GM21737 (cell line): ENCODE data around the gene CNOT11.
A peak's percentile ranks its signal among the peaks of the same experiment; 100 is the strongest.

Experiments
- ATAC-seq: cut with Tn5 transposase; IDR thresholded peaks from one replicate; pipeline ENCODE4 v1.9.1; 2021; ENCODE audit warnings: mild to moderate bottlenecking, moderate library complexity; ENCODE audit not compliant: unreplicated experiment

The CNOT11 gene

DNA sequence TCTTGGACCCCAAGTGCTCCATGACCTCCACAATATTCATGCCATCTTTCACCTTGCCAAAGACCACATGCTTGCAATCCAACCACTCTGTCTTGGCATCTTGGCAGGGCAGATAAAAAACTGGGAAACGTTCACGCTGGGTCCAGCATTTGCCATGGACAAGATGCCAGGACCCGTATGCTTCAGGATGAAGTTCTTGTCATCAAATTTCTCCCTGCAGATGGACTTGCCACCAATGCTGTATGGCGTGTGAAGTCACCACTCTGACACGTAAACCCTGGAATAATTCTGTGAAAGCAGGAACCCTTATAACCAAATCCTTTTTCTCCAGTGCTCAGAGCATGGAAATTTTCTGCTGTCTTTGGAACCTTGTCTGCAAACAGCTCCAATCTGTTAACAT, 21.5 kb downstream of the CNOT11 start:
- ATAC-seq, result no peak

GRCh38 chr2:101277111-101277510, 24.4 kb downstream of the CNOT11 start:
- no peak for ATAC-seq

DNA sequence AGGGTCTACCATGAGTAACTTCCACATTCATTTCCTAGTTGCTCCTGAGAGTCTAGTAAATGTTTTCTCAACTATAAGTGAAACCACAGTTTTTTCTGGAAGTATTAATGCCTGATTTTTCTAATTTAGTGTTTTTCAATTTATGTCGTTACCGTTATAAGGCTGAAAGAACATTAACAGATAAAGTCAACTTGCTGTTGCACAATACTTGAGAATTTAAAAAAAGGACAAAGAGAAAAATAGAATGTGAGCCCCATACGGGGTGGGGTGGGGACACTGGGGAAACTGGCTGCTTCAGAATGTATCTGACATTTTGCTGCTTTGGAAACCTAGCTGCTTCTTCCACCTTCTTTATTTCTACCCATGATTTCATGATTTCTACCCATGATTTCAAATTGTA, 26.2 kb downstream of the CNOT11 start:
- ATAC-seq, result no peak

- ATAC-seq, result no peak
Measured at GRCh38 chr2:101281482-101281881, 28.8 kb downstream of the CNOT11 start.

DNA sequence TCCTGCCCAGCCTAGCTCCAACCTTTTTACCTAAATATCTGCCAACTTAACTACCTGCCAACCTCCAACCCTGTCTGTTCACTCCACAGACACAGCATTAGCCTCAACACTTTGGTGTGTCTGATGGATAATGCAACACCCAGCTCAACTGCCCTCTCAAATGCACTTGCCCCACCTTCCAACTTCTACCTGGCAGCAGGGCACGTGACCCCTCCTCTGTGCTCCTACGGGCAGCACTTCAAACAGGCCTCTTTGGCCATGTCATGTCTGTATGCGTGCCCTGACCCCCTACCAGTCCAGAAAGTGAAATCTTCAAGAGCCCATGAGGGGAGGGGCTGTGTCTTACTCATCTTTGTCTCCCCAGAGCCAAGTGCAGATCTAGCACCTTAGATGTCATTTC, 30.3 kb downstream of the CNOT11 start:
- ATAC-seq, result no peak

GRCh38 chr2:101286684-101287083, 34.0 kb downstream of the CNOT11 start:
- no peak for ATAC-seq

- ATAC-seq, result no peak
Measured at GRCh38 chr2:101287303-101287702, 34.6 kb downstream of the CNOT11 start.

DNA sequence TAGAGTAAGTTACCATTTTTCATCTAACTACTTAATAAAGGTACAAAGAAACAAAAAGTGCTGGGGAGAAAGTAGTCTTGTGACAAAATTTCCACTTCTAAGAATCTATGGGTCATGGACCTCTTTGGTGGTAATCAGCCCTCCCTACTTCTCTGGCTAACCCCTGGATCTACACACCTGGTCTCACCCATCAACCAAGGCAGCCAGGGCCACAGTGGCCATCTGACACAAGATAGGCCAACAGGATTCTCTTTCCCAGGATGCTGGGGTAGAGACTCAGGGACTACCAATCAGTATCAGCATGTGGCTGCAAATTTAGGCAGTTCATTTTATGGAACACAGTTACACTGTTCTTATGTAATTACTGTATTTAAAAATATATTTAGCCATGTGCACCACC, 38.0 kb downstream of the CNOT11 start:
- ATAC-seq, result no peak

DNA sequence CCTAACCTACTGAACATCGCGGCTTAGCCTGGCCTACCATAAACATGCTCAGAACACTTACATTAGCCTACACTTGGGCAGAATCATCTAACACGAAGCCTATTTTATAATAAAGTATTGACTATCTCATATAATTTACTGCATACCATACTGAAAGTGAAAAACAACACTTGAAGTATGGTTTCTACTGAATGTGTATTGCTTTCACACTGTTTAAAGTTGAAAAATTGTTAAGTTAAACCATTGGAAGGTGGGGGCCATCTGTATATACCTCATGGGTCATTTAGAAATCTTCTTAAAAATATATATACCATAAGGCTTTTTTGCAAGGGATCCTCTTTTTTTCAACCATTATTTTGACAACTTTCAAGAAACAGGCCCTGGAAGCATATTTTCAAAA, 39.3 kb downstream of the CNOT11 start:
- ATAC-seq, result peak; percentile 60

DNA sequence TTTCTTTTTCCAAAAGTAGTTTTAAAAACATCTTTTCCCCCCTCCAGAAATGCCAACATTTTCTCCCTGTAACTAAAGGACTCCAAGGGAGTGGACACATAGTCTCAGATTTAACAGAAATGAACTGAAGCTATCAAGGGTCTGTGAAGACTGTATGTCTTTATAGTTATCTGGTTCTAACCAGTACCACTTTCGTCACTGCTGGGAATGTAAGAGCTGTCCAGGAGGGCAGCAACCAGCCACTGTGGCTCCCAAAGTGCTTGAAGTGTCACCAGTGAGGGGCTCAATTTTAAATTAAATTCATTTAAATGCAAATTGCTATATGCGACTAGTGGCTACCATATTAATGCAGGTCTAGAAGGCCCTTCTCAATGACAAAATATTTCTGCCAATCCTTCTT, 40.9 kb downstream of the CNOT11 start:
- no peak for ATAC-seq

GRCh38 chr2:101294861-101295260, 42.2 kb downstream of the CNOT11 start:
- ATAC-seq, result no peak

GRCh38 chr2:101295895-101296294, 43.2 kb downstream of the CNOT11 start:
- ATAC-seq, result no peak

DNA sequence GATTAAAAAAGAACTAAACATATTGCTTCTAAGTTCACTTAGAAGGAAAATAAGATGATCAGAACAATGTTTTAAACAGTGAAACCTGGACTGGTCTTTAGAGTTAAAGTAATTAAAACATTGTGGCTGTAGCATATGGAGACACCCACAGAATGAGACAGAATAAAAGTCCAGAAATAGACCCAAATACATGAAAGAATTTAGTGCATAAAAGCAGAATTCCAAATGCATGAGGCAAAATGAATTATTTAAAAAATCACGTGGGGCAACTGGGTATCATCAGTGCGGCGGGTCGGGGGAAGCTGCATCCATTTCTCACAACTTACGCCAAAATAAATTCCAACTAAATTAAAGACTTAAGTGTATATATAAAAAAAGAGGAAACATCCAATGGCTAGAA, 43.7 kb downstream of the CNOT11 start:
- no peak for ATAC-seq

GRCh38 chr2:101297383-101297782, 44.7 kb downstream of the CNOT11 start:
- no peak for ATAC-seq

GRCh38 chr2:101299604-101300003, 46.9 kb downstream of the CNOT11 start:
- ATAC-seq, result no peak

GRCh38 chr2:101300164-101300563, 47.5 kb downstream of the CNOT11 start:
- ATAC-seq, result no peak

DNA sequence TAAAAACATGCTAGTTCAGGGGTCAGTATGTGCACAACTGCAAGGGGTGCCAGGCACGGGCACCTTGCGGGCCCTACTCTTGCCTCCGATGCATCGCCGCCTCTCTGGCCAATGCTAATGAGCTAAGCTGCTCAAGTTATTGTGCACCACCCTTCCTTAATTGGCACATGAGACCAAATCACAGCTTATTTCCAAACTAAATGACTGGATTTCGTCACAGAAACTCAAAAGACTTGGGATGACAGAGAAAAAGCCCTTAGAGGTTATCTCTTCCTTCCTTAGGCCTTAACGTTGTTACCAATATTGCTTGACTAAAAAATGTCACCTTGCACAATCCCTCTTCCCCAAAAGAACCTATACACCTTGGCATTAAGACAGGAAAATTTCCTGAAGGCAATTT, 48.1 kb downstream of the CNOT11 start:
- no peak for ATAC-seq

DNA sequence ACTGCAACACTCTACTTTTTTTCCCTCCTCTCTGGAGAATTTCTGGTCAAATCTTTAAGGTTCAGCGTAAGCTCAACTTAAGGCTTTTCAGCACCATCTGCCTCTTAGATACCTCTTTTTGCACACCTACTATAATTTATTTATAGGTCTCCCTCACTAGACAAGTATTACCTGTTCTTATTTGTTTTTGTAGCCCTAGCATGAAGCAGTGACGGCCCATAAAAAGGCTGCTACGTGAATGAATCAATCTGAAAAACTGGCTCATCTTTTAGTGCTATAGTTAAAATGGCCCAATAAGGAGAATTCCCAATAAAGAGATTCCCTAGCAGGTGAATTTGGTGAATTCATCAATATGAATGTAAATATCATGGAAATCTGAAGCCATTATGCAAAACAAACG, 49.3 kb downstream of the CNOT11 start:
- no peak for ATAC-seq

- ATAC-seq, result no peak
Measured at GRCh38 chr2:101303688-101304087, 51.0 kb downstream of the CNOT11 start.

DNA sequence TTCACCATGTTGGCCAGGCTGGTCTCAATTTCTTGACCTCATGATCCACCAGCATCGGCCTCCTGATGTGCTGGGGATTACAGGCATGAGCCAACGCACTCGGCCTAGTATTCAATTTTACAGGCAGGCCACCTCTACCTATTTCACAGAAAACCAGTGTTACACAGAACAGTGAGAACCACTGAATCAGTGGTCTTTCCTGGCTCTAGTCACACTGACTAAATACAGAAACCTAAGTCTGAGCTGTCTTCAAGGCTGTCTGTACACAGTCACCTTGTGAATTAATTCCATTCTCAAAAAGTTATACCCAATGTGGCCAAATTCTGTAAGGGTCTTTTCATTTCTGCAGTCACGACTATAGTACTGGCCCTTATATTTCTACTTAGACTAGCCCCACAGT, 52.3 kb downstream of the CNOT11 start:
- ATAC-seq, result no peak

GRCh38 chr2:101305492-101306078, 52.9 kb downstream of the CNOT11 start:
- no peak for ATAC-seq

DNA sequence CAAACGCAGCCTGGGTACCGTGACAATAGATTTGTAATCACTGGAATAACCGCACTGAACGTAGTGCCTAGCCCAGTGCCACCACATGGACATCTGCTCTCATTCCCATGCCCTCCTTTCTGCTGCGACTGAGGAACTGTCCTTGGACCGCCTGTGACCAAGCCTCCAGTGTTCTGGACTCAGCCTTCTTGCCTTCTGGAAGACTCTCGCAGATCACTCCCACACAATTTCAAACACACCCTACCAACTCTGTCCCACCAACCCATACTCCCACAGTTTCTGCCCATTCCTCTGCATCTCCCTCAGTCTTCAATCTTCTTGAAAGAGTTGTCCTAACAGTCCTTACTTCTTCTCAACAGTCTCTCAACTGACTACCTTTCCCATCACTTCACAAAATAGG, 53.7 kb downstream of the CNOT11 start:
- ATAC-seq, result peak; percentile 1

- ATAC-seq, result no peak
Measured at GRCh38 chr2:101307503-101307902, 54.8 kb downstream of the CNOT11 start.
